Right lobe of liver (tissue), 4 donors: ENCODE data around the gene GPC6.

Experiments
- POLR2A ChIP-seq: fragments of 450-650 bp; IDR thresholded peaks from one replicate; pipeline ENCODE4 v1.6.1; 2017; ENCODE audit warnings: antibody characterized with exemption, mild to moderate bottlenecking
- TF ChIP-seq, protein P1 (sequence below), 4 donors: fragments of 200-600 bp in 3 of 4; fragments of 450-650 bp in 1 of 4; IDR thresholded peaks; one replicate each; pipeline versions ENCODE4 v1.5.1 to v1.8.0; 2016 to 2022; ENCODE audit warnings: antibody characterized with exemption in 4 of 4, mild to moderate bottlenecking in 2 of 4
- donor health status: DM: no; HTN: no; CAD: no.
- donor health status: DM: no; HTN: no; CAD: no.
- donor health status: DM: no; HTN: yes; CAD: no.

DNA sequence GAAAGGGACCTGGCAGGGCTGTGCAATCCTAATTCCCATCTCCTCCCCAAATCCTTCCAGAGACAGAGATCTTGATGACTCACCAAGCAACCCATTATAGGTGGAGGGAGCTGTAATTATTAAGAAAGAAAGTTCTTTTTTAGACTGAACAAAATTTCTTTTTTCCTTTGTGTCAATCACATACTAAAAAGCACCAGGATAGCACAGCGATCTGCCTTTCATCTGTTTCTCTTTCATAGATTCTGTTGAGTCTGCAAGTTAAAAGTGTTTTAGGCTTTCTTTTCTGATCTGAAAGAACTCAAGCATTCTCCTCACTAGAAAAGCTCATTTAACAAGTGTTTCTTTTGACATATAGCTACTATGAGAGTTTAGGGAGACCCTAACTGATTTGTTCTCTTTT, 1030.1 kb downstream of the GPC6 start:
- TF ChIP-seq, protein P1, sequence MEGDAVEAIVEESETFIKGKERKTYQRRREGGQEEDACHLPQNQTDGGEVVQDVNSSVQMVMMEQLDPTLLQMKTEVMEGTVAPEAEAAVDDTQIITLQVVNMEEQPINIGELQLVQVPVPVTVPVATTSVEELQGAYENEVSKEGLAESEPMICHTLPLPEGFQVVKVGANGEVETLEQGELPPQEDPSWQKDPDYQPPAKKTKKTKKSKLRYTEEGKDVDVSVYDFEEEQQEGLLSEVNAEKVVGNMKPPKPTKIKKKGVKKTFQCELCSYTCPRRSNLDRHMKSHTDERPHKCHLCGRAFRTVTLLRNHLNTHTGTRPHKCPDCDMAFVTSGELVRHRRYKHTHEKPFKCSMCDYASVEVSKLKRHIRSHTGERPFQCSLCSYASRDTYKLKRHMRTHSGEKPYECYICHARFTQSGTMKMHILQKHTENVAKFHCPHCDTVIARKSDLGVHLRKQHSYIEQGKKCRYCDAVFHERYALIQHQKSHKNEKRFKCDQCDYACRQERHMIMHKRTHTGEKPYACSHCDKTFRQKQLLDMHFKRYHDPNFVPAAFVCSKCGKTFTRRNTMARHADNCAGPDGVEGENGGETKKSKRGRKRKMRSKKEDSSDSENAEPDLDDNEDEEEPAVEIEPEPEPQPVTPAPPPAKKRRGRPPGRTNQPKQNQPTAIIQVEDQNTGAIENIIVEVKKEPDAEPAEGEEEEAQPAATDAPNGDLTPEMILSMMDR (IDR thresholded peaks at IDR 0.05), result no peak
- TF ChIP-seq POLR2A, result no peak
